ENCODE measurements around the gene B4GALNT3. TPM values are rescaled to one million over a fixed set of nuclear protein-coding genes. Genes with fewer than 3 reads are reported as not detected.

The B4GALNT3 gene
- total and polyA plus RNA-seq, 2 experiments from 2014 or later = 4.4 to 13.9 TPM

- Histone ChIP-seq H3K4me2 (no peak overlapping the region), H3K4me1 (ENCODE audit: insufficient read depth) (no peaks in the 10 kb centered on the region), H4K20me1 (ENCODE audit: insufficient read depth, poor library complexity, severe bottlenecking) (no peaks in the 10 kb centered on the region), H3K9me2 (replicated peaks; ENCODE audit: insufficient read depth) (no peaks in the 10 kb centered on the region), H3K9me3 (ENCODE audit: low read depth) (no peaks in the 10 kb centered on the region), H3K36me3 (replicated peaks; ENCODE audit: insufficient read depth, low read depth) (no peaks in the 10 kb centered on the region), H3K79me2 (no peaks in the 10 kb centered on the region), H3K27me3 (no peaks in the 10 kb centered on the region), H2AFZ (no peak overlapping the region), H3K27ac (no peak overlapping the region), H3K4me3 (no peak overlapping the region)
- no peak for DNase-seq (ENCODE audit: low spot score)
- 77% methylated on average over 11 of the region's 11 CpGs for WGBS (ENCODE audit: low lambda C conversion rate, missing lambda C conversion rate)
- TF ChIP-seq EZH2 (IDR thresholded peaks at IDR 0.05; ENCODE audit: borderline replicate concordance) (no peak), CTCF (IDR thresholded peaks at IDR 0.05; ENCODE audit: poor library complexity) (no peak)
Observed at GRCh38 chr12:484096-484495, 24.4 kb downstream of the B4GALNT3 start.

GRCh38 chr12:490260-490659 lies 30.5 kb downstream of the B4GALNT3 start:
- Histone ChIP-seq H3K79me2 (no peaks in the 10 kb centered on the region), H3K9me3 (ENCODE audit: low read depth) (no peaks in the 10 kb centered on the region), H3K4me2 (no peak overlapping the region), H3K4me1 (ENCODE audit: insufficient read depth) (no peaks in the 10 kb centered on the region), H4K20me1 (ENCODE audit: insufficient read depth, poor library complexity, severe bottlenecking) (no peaks in the 10 kb centered on the region), H2AFZ (no peak overlapping the region), H3K27ac (no peak overlapping the region), H3K36me3 (replicated peaks; ENCODE audit: insufficient read depth, low read depth) (no peaks in the 10 kb centered on the region), H3K9me2 (replicated peaks; ENCODE audit: insufficient read depth) (no peaks in the 10 kb centered on the region), H3K4me3 (no peak overlapping the region), H3K27me3 (no peaks in the 10 kb centered on the region)
- DNase-seq (ENCODE audit: low spot score) = no peak
- TF ChIP-seq EZH2 (IDR thresholded peaks at IDR 0.05; ENCODE audit: borderline replicate concordance) (no peak), EZH2phosphoT487 (IDR thresholded peaks at IDR 0.05; ENCODE audit: low read depth, severe bottlenecking, unreplicated experiment) (no peak), CTCF (IDR thresholded peaks at IDR 0.05; ENCODE audit: poor library complexity) (no peak)

GRCh38 chr12:495466-495865 lies 35.7 kb downstream of the B4GALNT3 start:
- Histone ChIP-seq H3K4me2 (no peak overlapping the region), H4K20me1 (ENCODE audit: insufficient read depth, poor library complexity, severe bottlenecking) (no peaks in the 10 kb centered on the region), H3K36me3 (replicated peaks; ENCODE audit: insufficient read depth, low read depth) (no peaks in the 10 kb centered on the region), H3K27me3 (no peaks in the 10 kb centered on the region), H3K27ac (no peak overlapping the region), H3K9me3 (ENCODE audit: low read depth) (no peaks in the 10 kb centered on the region), H3K4me1 (ENCODE audit: insufficient read depth) (no peaks in the 10 kb centered on the region), H3K4me3 (no peak overlapping the region), H2AFZ (no peak overlapping the region), H3K9me2 (replicated peaks; ENCODE audit: insufficient read depth) (no peaks in the 10 kb centered on the region), H3K79me2 (no peaks in the 10 kb centered on the region)
- DNase-seq (ENCODE audit: low spot score) = no peak
- WGBS (ENCODE audit: low lambda C conversion rate, missing lambda C conversion rate) = 73% methylated on average over 3 of the region's 3 CpGs
- TF ChIP-seq EZH2phosphoT487 (IDR thresholded peaks at IDR 0.05; ENCODE audit: low read depth, severe bottlenecking, unreplicated experiment) (no peak), CTCF (IDR thresholded peaks at IDR 0.05; ENCODE audit: poor library complexity) (no peak), EZH2 (IDR thresholded peaks at IDR 0.05; ENCODE audit: borderline replicate concordance) (no peak)

GRCh38 chr12:496736-497135 lies 37.0 kb downstream of the B4GALNT3 start:
- Histone ChIP-seq H3K4me2 (no peak overlapping the region), H3K36me3 (replicated peaks; ENCODE audit: insufficient read depth, low read depth) (no peaks in the 10 kb centered on the region), H3K9me3 (ENCODE audit: low read depth) (no peaks in the 10 kb centered on the region), H3K9me2 (replicated peaks; ENCODE audit: insufficient read depth) (no peaks in the 10 kb centered on the region), H3K4me3 (no peak overlapping the region), H4K20me1 (ENCODE audit: insufficient read depth, poor library complexity, severe bottlenecking) (no peaks in the 10 kb centered on the region), H3K27ac (no peak overlapping the region), H3K4me1 (ENCODE audit: insufficient read depth) (no peaks in the 10 kb centered on the region), H3K27me3 (no peaks in the 10 kb centered on the region), H2AFZ (no peak overlapping the region), H3K79me2 (no peaks in the 10 kb centered on the region)
- TF ChIP-seq EZH2phosphoT487 (IDR thresholded peaks at IDR 0.05; ENCODE audit: low read depth, severe bottlenecking, unreplicated experiment) (no peak), EZH2 (IDR thresholded peaks at IDR 0.05; ENCODE audit: borderline replicate concordance) (no peak), CTCF (IDR thresholded peaks at IDR 0.05; ENCODE audit: poor library complexity) (no peak)
- no peak for DNase-seq (ENCODE audit: low spot score)
- 91% methylated on average over 11 of the region's 11 CpGs for WGBS (ENCODE audit: low lambda C conversion rate, missing lambda C conversion rate)

Measured in hepatocyte (in vitro differentiated cells).